ENCODE results near the gene BCAS1.

Gene BCAS1

DNA sequence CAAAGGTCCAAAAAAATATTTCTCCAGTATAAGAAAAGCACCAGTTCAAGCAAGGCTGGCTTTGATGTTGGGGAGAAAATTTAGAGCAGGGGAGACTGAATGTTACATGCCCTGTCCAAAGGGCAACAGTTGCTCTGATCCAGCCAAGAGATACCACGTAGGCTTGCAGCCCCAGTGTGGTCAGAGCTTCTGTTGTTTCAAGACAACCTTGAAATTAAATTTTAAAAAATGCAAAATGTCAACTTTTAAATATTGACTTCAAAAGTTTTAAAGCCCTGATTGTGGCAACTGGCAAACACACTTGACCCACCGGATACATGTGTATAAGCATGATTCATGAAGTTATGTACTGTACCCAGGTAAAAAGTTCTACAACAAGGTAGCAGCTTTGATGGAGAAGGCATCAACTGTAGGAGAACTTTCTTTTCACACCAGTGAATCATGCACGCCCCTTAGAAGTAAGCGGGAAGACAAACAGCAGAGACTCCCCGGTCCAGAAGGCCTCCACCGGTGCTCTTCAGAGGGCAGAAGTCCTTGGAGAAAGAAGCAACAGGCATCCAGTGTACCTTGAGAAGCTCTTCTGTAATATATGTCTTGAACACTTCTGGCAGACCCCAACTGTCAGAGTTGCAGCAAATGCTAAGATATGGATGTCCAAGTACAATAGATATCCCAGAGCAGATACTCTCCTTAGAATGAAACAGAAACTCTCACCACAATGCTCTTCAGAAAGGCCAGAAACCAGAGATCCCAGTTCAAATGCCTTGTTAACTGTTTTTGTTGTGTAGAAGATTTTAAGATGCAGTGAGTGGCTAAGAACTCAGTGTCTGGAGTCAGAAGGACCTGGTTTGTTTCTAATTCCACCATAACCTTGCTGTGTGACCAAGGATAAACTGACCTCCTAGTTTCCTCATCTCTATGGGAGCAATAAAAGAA lies 115.4 kb downstream of the BCAS1 start:
- DNase-seq: no peak

DNA sequence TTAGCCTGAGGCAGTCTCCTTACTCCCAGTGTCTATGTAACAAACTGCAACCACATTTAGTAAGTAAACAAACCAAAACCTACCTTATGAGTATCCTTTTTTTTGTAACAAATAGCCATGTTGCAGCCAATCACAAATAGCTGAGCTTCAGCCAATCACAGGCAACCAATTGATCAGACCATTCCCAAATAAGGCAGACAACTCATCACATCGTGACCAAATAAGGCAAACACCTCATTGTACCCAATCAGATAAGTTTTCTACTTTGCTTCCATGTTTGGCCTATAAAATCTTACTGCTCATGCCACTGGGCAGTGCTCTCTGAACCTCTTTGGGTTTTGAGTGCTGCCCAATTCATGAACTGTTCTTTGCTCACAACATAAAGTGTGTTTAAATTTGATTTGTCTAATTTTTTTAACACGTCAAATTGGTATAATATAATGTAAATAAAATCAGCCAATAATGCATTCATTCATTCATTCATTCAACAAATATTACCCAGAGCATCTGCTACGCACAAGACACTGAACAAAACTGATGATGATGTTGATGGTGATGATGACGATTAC lies 117.8 kb downstream of the BCAS1 start:
- DNase-seq: no peak

DNA sequence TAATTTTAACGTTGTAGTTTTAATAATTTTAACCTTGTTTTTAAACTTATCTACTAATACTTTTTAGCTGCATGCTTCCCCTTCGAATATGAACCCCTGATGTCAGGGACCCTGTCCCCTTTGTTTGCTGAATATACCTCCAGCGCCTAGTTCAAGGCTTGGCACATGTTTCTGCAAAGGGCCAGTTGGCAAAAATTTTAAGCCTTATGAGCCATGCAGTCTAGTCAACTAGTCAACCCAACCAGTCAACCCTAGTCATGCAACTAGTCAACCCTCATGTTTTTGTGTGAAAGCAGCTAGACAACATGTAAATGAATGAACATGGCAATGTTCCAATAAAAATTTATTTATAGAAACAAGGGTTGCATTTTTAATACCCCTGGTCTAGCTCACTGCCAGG lies 119.8 kb downstream of the BCAS1 start:
- no peak for DNase-seq

DNA sequence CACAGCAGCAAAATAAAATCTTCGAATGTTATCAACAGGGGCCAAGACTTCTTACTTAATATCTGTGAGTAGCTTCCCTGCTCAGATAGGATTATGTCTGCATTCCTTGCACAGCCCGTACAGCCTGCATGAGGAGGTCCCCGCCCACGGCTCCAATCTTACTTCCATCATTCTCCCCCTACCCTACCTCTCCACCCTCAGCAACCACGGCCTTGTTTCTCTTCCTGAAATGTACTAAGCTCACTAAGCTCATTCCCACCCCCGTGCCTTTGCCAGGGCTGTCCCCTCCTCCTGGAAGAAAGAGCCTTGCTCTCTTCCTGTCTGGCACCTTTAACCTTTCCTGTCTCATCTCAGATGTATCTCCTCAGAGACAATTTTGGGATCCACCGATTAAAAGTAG lies 120.4 kb downstream of the BCAS1 start:
- DNase-seq: no peak

DNA sequence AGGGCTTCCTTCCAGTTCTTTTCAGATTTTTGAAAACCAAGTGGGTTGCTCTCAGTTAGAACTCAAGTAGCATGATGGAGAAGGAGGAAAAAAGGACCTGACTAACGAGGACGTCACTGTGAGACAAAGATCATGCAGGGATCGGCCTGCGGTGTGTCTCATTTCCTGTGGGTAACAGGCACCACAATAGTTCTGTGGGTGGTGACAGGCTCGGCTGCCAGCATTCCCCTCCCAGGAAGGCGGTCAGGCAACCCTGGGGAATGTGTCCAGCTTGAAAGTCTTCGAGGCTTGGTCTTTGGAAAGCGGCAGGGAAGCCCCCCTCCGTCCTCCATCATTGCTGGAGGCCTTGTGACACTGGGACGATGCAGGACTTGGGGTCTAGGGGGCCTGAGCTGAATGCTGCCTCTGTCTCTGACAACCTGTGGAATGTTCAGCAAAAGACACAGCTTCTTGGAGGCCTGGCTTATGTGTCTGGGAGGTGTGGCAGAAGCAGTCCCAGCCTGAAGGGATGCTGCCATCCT lies 121.0 kb downstream of the BCAS1 start:
- DNase-seq: no peak

DNA sequence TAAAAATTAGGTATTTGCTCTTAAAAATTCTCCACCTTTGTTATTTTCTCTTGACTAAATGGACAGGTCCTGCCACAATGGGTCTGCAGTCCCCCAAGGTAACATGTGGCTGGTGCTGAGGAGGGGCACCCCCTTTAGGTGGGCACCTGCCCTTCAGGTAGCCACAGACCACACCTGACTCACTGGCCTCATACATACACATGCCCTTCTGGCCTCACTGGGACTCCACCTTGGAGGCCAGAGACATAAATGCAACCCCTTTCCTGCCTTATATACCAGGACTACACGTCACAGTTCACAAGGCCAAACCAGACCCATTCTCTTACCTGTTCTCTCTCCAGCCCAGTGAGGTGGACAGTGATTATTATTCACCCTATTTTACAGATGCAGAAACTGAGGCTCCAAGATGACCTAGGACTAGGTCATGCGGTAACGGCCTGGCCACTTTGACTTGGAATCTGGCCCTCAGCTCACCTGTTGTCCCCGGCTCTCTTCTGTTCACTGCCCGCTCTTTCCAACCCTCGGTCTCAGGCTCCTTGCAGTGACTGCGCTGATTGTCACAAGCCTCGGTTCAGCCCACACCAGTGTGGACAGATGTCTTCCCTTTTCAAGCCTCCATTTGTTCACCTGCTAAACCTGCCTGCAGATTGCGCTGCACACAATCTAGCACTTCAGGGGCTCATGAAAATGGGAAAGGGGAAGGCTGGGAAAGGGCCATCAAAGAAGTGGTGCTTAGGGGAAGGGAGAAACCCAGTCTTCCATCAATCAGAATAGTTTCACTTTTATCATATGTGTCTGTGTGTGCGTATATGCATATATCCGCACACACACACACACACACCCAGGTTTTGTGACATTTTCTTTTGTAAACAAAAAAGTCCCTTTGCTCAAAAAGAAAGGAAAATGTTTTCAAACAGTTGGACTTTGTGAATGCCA lies 121.7 kb downstream of the BCAS1 start:
- DNase-seq: no peak

DNA sequence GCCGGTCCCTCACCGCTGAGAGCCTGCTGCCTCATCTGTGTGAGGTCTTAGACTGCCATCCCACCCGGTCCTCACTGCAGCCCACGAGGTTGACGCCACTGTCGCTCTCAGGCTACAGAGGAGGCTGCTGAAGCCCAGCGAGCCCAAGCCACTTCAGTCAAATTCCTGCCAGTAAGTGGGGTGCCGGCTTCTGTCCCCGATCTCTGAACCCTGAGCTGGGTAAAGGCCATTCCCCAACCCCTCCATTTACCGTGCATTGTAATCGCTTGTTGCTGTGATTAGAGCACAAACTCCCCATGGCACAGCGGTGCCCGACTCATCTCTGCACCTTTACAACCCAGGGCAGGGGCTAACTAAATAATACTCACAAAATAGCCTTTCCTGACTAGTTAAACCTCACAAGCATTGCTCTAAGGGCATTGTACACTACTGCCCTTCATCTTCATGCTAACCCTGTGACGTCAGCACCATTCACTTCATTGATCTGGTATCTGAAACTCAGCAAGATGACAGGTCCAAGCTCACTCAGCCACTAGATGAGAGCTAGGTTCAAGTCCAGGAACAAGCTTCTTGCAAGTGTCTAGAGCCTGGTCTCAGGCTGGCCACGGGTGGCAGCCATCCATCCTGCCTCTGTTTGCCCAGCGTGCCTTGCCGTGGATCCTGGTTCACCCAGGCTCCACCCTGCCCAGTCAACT lies 122.7 kb downstream of the BCAS1 start:
- DNase-seq: no peak

DNA sequence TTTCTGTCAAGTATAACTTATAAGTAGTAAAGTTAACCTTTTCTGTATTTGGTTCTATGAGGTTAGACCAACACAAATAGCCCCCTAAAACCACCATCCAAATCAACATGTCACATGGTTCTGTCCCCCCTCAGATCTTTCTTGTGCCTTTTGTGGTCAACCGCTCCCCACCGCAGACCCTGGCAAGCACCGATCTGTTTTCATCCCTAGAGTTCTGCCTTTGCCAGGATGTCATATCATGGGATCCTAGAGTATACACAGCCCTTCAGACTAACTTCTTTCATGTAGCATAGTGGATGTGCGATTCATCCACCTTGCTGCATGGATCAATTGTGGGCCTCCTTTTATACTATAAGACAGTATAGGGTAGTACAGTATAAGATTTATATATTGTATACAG lies 124.3 kb downstream of the BCAS1 start:
- no peak for DNase-seq

DNA sequence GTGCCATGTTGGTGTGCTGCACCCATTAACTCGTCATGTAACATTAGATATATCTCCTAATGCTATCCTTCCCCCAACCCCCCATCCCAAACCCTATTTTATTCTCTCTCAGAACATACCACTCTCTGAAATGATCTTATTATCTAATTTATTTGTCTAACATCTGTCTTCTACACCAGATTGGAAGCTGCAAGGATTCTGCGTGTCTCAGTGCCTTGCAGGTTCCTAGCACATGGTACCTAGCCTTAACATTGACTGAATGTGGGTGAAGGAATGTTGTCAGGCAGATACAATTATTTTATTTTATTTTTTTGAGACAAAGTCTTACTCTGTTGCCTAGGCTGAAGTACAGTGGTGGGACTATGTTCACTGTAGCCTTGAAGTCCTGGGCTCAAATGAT lies 124.9 kb downstream of the BCAS1 start:
- no peak for DNase-seq

DNA sequence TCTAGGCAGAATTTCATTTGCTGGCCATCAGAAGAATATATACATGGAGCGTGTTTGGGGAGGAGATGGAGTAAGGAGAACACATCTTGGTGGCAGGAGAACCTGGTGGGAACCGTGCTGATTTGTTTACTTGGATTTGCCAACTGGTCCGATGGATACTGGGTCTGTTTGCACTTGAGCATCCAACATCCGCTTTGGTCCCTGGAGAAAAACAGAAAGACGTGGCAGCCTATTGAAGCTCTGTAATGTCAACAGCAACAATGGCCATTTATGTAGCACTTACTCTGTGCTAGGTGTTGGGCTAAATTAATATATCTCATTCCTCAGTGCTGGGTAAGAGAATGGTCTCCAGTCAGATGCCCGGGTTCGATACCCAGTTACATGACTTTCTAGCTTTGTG lies 125.6 kb downstream of the BCAS1 start:
- no peak for DNase-seq

DNA sequence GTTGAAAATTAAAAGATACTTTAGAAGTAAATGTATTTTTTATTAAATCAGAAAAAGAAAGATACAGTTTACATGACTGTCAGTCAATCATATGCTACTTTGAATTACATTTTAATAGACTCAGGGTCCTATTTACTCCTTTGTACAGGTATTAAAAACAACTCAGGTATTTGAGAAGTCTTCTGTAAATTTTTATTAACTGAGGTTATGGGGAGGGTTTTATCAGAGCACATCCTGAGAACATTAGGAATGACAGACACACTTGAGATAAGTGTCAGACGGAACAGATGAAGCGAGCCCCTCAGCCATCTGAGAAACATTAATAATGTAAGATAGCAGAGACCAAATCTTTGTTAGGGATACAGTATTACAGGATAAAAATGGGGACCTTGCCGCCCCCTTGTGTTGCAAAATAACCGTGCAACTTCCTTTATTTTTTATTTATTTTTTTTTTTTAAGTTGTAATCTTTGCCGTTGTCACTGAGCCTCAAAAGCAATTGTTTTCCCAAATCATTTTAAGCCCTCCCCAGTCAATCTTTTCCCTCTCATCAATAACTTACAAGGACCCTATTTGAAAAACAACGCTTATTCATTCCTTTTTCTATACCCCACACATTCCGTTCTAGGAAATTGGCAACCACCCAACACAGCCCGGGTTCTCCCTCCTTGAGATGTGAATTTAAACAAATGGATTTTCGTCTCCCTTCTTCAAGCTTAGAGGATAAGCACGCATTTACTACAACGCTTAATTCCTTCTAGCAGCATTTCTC lies 126.7 kb downstream of the BCAS1 start:
- DNase-seq: no peak

DNA sequence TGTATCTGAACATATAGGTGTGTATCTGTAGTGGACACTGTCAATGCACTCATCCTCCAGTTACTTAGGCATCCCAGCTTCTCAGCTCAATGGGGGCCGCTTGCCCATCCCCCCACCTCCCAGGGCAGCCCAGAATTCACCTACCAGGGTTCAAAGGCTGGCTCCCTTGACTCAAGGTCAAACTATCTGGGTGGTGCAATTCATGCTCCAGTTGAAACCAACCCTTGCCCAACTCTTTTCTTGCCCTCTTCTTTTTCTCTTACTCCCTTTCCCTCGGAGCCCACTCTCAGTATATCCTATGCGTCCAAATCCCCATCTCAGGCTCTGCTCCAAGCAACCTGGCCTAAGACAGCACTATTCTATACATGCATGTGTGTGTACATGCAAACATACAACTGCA lies 127.4 kb downstream of the BCAS1 start:
- DNase-seq: no peak

DNA sequence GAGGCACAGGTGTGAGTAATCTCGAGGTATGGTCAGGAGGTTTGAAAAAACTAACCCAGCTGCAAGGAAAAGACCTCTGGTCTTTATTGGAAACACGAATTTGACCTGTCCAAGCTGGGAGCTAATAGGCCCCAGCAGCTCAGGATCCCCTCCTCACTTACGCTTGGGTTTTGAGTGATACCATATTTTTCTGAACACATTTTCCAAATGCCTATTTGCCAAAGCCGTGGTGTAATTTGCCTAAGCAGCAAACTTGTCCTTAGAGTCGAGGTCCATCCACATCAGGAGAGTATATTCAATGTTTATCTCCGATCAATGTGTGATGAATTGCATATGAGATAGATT lies 128.0 kb downstream of the BCAS1 start:
- no peak for DNase-seq

DNA sequence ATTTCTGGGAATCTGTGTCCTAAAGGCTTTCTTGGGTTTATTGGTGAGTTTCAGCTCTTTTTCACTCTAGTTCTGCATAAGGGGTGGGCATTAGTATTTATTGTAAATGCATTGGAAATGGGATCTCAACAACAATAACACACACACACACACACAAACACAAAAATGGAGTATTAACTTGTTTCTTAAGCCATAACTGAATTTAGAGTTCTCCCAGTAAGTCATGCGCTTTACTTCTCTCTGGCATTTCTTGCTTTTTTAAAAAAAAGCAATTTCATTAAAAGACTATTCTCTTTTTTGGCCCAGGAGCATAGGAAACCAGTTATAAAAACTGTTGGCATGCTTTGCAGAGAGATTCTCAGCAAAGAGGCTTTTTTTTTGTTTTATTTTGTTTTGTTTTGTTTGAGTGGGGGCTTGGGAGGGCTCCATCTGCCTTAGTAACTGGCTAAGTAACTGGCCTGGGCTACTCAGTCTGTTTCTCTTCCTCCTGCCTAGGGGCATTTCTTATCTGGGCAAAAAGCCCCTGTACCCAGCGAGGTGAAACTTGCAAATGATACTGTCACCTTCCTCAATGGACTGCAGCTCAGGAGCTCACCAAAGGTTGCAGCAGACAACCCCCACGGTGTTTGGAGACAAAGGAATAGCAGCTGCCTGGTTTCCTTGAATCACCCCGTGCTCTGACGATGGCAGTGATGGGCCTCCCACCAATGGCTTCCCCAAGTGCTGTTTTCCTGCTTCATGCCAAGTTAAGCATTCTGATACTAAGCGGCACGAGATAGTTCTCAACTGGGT lies 128.5 kb downstream of the BCAS1 start:
- no peak for DNase-seq

DNA sequence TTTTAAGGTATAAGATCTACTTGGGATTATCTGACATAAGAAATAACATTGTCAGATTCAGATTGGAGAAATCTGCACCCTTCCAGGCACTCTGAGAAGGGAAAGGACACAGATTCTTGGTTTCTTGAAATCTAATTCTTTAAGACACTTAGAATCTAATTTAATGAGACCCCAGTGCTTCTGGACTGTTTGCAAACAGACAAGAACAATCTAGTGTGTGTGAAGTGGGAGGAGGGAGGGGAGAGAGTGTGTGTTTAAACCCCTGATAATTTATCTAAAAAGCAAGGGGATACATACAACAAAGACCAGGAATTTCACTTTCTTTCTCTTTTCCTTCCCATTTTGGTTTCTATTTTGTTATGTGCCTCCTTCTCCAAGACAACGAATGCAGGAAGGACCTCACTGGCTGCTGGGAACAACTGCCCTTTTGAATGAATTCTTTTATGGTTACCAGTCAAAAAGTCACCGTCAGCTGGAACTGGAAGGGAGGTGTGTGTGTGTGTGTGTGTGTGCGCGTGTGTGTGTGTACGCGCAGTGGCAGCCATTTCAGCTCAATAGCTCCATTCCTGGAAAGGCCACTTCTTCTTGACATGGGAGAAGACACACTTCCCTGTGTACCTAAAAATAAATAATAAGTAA lies 129.4 kb downstream of the BCAS1 start:
- DNase-seq: no peak

DNA sequence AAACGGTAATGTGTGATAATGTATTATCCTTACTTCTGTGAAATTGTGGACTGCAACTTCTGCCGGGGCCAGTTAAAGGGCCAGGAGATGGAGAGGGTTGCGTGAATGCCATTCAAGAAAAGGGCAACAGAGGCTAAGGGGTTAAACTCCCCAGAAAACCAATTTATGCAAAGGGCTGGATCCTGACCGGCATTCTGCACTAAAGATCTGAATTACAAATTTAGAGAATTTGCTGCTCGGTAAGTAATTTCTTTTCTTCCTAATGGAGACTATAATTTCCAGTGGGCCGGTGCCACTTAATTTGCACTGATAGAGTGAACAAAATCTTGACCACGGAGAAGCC lies 130.1 kb downstream of the BCAS1 start:
- DNase-seq: no peak

DNA sequence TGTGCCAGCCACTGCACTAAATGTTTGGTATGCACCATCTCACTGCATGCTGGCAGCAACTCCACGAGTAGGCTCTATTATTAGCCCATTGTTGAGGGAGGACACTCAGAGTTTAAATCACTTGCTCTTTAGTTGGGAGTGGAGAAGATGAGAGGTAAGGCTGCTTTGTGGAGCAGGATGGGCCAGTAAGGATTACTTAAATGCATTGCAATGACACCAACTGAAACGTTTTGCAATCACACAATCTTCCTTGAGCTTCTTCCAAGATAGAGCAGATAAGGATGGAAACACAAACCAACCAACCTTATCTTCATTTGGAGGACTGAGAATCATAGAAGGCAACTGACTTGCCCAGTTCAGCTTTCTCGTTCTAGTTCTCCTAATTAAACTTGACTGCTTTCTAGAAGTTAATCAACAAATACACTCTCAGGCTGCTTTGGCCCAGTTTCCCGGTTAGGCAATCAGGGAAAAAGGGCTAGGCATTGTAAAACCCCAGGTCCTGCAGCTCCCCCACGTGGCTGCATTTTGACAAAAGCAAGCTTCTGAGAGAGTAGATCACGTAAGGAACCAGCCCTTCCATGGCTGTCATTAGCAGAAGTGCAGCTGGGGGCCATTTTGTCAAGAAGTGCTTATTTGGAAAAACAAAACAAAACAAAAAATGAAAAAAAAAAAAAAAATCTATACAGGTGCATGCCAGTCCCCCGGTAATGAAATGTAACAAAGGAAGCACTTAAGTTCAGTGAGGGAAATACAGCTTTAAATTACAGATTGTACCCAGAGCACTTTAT lies 130.6 kb downstream of the BCAS1 start:
- DNase-seq: no peak

DNA sequence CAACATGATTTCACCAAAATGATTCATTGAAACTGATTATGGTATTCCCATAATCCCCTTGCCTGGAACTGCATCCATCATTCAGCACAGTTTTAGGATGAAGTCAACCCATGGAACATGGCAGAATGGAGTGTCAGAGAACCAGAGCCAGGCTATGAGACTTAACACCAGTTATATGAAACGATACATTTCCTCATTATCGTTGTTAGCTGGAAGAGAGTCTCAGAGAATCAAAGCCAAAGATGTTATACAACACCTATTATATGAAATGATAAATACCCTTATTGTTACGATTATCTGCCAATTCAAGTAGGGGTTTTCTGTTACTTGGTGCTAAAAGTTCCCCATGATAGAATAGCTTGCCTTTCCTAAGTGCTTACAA lies 131.2 kb downstream of the BCAS1 start:
- no peak for DNase-seq

DNA sequence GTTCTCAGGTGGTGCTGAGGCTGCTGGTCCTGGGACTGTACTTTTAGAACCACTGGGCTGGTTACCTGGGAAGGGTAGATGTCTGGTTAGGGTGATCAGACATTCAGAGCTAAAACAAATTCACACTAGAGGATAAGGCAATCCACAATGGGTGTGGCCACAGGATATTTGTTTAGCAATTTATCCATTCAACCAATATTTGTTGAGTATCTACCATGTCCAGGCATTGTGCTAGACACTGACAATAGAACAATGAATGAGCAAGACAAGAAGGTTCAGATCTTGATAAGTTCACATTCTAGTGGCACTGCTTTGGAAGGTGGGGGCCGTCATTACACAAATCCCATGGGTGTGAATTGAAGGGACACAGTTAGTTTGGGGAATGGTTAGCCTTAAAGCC lies 131.7 kb downstream of the BCAS1 start:
- DNase-seq: no peak

DNA sequence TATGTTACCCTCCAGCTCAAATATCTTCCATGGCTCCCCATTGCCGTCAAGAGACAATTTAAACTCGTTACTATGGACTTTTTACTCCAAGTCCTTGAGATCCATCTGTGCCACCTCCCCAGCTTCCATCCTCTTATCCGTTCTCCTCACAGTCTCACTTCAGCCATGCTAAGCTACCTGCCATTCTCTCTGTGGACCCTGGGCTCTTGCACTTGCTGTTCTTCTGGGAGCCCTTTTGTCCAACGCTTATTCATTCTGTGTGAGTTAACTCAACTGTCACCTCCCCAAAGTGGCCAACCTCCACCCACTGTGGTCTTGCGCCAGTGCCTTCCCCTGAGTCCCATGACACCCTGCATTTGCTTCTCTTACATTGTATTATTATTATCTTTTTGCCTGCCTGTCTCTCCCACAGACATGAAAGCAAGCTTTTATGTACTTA lies 132.4 kb downstream of the BCAS1 start:
- no peak for DNase-seq

Measured in NCI-H2029 (cell line).